Stimulated activated CD8-positive, alpha-beta memory T cell treated with anti-CD3 and anti-CD28 coated beads, Interleukin-7, amount 100 ng/mL, for 1 hour (primary cell): ENCODE data around the gene CDHR3.
"Not testable (repeated sequence)": the region's sequence is repeated elsewhere in the genome, so short reads cannot be mapped to it uniquely, and the experiment has no call there.

Source experiments
- DNase-seq, 2 donors: peaks; one replicate each; pipeline ENCODE4 v3.0.0-alpha.2; 2020; ENCODE audit warnings: low read depth in 2 of 2

Gene CDHR3

DNA sequence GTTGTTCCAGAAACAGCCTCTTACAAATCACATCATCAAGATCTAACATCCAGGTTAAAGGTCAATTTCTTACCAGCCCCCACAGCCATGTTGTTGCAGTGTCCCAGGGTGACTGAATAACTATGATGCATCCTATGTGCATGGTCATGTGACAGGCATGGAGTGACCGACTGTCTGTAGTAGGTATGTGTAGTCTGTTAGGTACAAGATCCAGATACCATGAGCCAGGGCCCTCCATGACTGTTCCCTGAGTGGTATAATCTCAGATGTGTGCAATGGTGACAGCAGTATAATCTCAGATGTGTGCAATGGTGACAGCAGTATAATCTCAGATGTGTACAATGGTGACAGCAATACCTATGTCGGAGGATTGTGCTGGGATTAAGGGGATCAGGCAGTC lies 8.8 kb downstream of the CDHR3 start:
- no peak for DNase-seq

DNA sequence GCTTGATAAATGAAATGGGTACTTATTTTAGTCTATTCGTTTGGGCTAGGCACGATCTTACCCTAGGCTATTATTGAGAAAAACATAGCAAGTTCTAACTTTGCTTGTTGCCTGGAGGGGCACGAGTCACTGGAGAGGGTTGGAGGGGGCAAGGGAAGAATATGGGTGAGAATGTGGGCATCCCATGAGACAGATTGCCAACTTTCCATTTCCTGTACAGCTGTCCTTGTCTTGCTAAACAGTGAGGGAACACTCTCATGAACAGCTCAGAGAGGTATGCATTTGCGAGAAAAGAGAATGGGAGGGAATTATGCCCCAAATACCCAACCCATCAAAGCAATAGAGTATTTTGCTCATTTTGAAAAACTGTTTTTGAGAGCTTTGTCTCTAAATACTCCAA lies 9.2 kb downstream of the CDHR3 start:
- DNase-seq: no peak

DNA sequence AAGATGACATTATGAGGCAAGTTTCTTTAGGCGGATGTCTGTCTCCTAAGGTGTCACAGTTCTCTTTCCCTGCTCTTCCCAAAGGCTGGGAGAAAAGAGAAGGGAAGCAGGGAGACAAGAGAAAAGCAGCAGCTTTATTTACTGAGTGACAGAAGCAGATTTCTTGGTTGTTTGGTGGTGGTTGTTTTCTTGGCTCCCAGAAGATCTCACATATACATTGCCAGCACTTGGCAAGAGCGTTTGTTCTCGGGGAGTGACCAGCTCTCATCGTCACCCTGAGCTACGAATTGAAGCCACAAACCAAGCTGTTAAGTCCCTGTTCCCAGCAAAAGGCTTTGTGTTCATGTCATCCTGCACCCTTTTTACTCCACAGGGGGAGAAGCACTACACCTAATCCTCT lies 11.4 kb downstream of the CDHR3 start:
- DNase-seq: no peak

DNA sequence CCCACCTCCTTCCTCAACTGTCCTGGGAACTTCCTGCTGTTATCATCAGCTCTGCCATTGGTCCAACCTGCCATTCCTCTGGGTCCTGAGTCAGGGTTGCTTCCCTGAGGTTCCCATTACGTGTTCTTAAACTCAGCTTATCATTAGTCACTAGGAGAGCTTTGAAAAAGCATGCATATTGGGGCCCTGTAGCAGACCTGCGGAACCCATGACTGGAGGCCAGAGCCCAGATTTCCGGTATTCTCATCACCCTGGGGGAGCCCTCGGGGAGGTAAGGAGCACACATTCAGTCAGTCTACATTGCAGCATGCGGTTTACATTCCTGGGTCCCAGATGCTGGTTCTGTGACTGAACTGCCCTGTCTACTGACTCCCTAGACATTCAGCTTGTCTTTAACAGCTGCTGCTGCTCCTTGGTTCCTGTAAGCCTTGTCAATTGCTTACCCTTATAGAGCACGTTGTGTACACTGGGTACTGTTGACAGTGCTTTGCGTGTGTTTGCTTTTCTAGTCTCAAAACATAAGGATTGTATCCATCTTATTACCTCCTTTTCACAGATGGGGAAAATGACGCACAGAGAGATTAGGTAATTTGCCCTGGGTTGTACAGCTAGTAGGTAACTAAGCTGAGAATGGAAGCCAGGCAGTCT lies 12.8 kb downstream of the CDHR3 start:
- no peak for DNase-seq

DNA sequence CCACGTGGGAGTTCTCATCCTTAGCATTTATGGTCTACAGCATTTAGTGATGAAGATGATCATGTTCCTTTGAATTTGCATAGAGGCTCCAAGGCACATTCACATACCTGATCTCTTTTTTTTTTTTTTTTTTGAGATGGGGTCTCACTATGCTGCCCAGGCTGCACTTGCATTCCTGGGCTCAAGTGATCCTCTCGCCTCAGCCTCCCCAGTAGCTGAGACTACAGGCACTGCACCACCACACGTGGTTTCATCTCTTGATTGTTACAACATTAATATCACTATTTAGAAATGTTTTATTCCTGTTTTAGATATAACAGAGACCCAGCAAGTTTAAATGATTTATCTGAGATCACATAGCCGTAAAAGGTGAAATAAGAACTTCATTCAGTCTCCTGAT lies 13.8 kb downstream of the CDHR3 start:
- no peak for DNase-seq

DNA sequence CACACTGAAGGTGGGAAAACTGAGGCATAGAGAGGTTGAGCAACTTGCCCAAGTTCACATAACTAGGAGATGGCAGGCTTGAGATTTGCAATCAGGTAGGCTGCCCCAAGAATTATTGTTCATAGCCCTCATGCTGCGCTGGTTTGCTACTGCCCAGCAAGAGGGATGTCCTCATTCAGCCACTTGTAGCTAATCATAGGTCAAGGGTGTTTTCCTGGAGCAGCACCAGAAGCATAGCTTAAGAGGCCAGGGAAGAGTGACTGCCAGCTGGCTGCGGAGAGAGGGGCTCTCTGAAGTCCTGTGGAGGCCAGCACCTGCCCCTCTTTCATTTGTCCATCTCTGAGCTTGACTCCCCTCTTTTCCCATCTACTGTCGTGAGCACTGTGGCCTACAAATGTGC lies 15.0 kb downstream of the CDHR3 start:
- DNase-seq: no peak

DNA sequence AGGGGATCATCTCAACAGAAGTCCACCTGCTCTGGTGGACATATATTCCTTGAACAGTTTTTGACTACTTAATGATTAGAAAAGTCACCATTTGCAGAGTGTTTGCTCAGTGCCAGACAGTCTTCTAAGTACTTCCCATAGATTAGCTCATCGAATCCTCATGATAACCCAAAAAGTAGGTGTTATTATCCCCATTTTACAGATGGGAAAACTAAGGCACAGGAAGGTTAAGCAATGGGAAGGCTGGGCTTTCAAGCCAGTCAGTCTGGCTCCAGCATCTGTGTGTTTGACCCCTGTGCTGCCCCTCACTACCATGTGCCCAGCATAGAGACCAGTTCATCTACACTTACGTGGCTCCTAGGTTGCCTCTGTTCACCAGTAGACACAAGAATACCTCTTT lies 15.9 kb downstream of the CDHR3 start:
- DNase-seq: no peak

DNA sequence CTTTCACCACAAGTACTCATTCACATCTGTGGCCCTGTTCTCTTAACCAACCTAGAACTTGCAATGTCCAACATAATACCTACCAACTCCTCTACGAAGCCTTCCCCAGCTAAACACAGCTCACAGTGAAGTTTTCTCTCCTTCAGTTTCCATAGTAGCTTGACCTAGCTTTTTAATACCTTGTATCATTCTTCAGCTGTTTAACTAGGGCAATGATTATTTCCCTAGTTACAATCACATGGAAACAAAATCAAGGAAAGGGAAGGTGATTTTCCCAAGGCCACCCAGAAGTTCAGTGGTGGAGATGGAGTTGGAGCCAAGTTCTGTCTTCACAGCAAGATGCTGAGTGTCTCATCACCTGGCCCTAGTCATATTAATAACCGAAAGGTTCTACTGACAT lies 16.3 kb downstream of the CDHR3 start:
- DNase-seq: no peak

DNA sequence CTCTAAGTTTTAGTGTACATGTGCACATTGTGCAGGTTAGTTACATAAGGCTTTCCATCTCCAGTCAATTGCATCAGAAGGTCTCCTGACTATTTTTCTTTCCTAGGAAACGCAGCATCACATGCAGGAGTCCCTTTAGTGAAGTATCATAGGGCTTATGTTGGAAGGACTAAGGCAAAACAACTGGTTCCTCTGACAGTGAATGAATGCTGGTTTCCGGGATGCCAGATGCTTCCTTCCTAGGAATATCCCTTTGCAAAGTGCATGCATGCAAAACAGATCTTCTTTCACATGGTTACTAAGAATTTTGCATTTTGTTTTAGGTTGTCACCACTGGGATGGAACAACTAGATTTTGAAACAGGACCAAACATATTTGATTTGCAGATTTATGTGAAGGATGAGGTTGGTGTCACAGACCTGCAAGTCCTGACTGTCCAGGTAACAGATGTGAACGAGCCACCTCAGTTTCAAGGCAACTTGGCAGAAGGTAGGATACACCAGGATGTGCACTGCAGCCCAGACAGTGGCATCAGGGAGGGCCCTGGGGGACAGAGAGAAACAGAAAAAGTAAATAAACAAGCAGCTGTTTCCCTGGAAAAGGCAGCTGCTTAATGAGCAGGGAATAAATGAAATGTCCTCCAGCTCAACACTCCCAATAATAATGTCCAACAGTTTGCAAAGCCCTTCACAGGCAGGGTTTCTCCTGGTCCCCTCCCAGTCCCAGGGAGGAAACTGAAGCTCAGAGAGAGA lies 17.8 kb downstream of the CDHR3 start:
- DNase-seq: no peak

DNA sequence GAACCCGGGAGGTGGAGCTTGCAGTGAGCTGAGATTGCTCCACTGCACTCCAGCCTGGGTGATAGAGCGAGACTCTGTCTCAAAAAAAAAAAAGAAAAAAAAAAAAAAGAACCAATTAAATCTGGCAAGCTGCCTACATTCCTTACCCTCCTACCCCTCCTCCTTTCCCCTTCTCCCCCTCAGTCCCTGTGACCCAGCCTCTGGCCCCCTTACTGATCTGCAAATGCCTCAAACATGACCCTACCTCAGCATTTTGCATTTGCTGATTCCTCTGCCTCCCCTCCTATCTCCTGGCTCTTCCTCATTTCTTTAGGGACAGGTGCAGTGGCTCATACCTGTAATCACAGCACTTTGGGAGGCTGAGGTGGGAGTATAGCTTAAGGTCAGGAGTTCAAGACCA lies 19.3 kb downstream of the CDHR3 start:
- DNase-seq: no peak

DNA sequence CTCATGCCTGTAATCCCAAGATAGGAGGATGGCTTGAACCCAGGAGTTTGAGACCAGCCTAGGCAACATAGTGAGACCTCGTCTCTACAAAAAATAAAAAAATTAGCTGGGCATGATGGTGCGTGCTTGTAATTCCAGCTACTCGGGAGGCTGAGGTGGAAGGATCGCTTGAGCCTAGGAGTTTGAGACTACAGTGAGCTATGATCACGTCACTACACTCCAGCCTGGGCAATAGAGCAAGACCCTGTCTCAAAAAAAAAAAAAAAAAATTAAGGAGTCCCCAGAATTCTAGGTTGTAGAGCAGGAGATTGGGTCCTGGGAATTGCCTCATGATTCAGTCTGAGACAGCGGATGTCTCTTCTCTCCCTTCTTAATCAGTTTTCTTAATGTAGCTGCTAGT lies 21.7 kb downstream of the CDHR3 start:
- DNase-seq: not testable (repeated sequence)

DNA sequence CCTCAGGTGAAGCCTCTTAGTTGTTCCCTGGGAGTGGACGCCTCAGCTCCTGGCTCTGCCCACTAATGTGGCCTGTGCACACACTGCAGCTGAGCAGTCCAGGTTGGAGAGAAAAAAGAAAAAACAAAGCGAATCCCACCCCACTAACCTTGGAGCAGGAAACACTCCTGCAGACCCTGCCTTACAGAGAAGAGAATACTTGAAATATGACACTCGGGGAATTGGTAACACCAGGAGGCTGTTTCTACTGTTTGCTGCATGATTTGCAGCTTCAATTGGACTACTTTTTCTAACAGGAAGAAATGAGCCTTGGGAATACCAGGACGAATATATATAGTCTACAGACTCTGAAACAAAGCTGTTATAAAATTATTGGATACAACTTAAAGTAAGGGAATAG lies 22.2 kb downstream of the CDHR3 start:
- DNase-seq: no peak

DNA sequence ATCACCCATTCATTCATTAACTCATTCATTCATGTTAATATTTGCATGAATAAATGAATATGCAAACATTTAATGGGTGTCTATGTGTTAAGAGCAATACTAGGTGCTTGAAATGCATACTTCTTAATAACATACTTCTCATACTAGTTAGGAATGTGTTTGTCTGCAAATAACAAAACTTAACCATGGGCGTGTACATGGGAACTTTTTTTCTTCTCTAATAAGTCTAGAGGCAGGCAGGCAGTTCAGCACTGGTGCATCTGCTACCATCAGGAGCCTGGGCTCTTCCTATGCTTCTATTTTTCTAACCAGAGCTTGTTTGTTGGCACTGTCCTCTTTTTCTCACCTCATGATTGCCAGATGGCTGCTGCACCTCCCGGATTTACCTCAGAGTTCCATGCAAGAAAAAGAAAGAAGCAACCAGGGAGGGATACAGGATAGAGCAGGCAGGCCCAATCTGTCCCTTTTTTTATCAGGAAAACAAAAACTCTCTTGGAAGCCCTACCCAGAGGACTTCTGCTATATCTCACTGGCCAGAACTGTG lies 22.7 kb downstream of the CDHR3 start:
- no peak for DNase-seq

DNA sequence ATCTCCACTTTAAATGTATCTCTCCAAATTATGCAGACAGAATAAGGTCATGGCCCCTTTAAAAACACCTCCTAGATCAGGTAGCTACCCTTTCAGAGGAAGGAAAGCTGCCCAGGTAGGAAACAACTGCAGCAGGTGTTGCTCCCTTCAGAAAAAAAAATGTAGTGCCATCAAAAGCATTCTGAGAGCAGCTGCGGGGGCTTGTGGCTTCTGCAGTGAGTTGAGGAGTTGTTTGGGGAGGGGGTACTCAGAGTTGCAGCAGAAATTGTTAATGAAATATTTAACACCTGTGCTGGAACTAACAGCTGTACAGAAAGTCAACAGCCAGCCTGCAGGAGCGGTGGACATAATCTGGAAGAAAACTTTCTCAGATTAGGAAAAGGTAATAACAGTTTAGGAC lies 24.0 kb downstream of the CDHR3 start:
- DNase-seq: no peak

DNA sequence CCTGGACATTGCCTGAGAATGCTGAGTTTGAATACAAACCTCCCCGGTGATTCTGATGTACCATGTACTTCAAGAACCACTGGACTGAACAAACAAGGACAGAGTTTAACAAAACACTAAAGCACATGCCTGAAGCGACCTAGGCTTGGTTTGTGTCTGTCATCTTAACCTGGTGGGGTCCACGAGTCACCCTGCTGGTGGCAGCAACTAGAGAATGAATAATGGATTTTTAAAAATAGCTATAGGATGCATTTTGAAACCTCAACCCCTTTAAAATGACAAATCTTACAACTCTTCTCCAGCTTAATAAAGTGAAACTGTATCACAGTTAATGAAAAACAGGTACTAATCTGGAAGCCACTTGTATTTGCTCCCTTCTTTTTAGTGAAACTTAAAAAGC lies 25.2 kb downstream of the CDHR3 start:
- no peak for DNase-seq

DNA sequence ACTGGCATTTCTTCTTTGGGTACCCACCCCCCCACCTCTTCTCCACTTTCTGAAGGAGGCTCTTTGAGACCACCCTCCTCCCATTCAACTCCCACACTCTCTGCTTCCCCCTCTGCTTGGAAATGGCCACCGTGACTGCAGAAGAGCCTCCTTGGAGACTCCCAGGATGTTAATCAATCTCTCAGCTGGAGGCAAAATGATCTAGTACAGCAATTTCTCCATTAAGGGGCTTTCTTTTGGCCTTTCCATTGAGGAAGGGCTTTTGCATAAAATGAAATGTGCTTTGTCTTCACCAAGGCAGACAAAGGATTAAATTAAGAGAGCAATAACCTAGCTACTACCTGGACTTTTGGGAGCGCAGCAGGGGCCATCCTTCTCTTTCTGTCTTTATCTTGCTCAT lies 26.1 kb downstream of the CDHR3 start:
- no peak for DNase-seq

DNA sequence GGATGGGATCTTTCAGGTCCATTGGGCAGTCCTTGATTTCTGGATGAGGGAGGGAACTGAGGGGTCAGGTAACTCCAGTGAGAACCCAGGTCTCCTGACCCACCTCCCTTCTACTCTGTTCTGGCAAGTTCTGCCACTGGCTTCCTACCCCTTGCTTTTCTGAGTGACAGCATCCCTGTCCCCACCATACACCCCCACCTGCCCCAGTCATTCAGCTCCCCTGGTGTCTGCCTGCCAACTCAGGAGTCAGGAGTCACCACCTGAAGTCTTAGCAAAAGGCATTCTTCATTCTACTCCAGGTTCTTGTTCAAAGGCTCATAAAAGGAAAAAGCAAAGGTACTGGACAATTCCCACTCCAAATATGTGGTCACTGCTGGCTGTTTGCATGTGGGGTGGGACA lies 26.6 kb downstream of the CDHR3 start:
- no peak for DNase-seq

DNA sequence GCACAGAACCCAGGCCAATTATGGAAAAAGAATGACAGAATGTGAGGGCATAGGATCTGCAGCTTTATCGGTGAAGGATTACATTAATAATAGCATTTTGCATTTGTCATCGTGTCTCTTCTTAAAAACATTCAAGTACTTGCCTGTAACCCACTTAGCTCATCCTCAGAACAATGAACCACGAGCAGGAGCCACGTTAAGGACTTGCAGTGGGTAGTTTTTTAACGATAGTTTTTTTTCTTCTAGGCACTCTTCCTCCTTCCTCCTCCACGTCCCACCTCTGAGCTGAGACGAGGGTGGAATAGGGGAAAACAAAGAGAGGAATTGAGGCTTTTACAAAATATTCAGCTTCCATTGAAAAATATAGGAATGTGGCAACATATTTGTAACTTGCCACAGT lies 27.1 kb downstream of the CDHR3 start:
- DNase-seq: no peak

DNA sequence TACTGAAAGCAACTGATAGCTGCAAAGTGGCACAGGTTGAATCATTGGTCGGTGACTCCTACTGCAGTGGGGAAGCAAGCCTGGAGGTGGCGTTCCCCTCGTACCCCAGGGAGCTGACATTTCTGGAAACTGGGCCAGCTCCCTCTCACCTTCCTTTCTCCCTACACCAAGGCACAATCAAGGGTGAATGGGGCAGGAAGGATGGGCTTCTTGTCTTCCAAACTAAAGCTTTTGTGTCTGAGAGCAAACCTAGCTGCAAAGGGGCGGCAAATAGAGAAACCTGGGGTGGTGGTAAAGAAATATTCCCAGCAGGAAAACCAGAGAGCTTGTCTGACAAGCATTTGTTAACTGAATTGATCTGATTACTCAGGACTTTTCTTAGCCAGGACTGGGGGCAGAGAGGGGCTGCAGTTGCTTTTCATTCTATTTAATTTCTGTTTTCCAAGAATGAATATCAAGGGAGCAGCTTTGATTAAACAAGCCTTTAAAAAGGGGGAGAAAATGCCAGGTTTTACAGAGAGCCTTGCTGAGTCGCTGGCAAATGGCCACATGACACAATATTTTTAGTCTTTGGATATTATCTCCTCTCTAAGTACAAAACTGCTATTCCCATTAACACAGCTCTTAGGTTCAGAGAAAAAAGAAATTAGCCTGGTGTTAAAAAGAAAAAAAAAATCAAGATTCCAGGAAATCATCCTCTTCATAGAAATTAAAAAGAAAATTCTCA lies 27.8 kb downstream of the CDHR3 start:
- no peak for DNase-seq

DNA sequence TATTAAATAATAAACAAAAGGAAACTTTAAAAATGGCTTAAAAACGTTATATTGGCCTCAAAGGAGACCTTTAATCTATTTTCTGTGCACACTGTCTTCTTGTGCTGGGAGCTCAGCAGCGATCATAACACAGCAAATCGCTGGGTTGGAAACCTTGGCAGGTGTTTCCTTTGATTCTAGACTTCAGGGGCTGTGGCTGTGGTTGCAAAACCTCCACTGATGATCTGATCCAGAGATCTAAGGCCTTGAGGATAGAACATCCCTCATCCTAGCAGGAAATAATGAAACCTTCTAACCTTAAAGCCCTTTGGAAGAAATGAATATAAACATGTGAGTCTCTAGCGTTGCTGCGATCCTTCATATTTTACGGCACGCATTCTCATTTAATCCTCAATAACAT lies 29.8 kb downstream of the CDHR3 start:
- DNase-seq: no peak

DNA sequence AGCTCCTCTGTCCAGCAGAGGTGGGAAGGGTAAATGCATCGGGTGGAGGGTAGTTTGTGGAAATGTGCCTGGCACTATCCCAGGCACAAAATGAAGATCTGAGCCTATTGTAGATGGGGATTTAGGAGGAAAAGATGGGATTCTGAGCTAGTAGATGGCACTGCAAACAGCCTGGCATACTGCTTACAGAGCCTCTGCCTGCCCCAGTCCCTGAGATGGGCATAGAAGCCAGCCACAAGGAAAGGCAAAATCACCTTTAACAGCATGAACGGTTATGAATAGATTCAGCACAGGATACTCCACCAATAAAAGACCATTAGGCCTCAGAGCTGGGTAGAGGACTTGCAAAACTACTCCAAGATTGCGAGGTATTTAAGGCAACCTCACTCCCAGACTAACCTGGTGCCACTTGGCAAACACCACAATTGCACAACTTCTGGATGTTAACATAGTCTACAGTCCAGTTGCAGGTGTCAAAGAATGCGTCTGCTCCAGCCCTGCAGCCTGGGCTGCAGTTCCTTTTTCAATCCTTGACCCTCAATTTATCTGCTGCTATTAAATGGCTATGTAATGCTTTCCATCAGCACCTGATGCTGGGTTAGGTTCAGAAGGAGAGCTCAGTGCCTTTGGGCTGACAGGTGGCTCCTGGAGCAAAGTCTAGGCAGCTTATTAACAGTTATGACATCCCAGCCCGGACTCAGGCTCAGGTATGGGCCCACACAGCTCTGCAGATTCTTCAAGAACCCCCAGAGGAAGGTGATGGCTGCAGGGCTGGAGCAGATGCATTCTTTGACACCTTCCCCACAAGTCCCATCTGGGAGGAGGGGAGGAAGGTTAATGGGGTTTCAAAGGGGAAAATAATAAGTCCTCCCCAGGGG lies 34.0 kb downstream of the CDHR3 start:
- DNase-seq: no peak

DNA sequence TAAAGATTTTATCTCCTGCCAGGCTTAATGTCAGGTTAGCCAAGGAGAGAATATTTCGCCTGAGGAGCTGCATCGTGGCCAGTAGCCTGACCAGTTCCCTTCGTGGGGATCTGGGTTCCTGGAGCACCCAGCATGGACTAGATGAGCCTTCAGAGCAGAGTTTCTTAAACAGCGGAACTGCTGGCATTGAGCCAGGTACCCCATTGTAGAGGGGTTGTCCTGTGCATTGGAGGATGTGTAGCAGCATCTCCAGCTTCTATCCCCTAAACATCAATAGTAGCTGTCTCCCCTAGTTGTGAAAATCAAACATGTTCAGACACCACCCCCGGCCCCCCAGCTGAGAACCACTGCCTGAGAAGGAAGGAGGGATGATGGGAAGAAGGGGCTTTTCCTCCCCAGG lies 36.2 kb downstream of the CDHR3 start:
- no peak for DNase-seq
